HL-60 (cell line): ENCODE measurements around the gene MYOM3.

Experiments used
- DNase-seq, 2 experiments: peaks; one replicate each; pipeline ENCODE4 v3.0.0-alpha.2; 2010 to 2020; ENCODE audit warnings: low read depth in 1 of 2, low spot score in 1 of 2
- H3K27ac ChIP-seq: fragments of 250-450 bp; sonication (Bioruptor Pico); replicated peaks from 2 replicates; pipeline ENCODE4 v1.5.1; 2020; ENCODE audit warnings: mild to moderate bottlenecking, moderate library complexity
- H3K27me3 ChIP-seq: fragments of 250-450 bp; sonication (Bioruptor Pico); 2 replicates; pipeline ENCODE4 v1.5.1; 2021; ENCODE audit warnings: mild to moderate bottlenecking, moderate library complexity; ENCODE audit not compliant: insufficient read depth, poor library complexity, severe bottlenecking
- H3K4me3 ChIP-seq: replicated peaks from 2 replicates; pipeline ENCODE4 v1.5.1; 2011; ENCODE audit warnings: mild to moderate bottlenecking, control low read depth, low read length; ENCODE audit not compliant: insufficient read depth
- CTCF ChIP-seq: IDR thresholded peaks from one replicate; pipeline ENCODE4 v1.5.1; 2011; ENCODE audit warnings: low read length, control low read depth, inconsistent platforms; ENCODE audit not compliant: insufficient read depth
- GABPA ChIP-seq: IDR thresholded peaks from 2 replicates; pipeline ENCODE4 v1.6.1; 2012; ENCODE audit warnings: low read depth
- POLR2AphosphoS5 ChIP-seq: IDR thresholded peaks from 2 replicates; pipeline ENCODE4 v1.6.1; 2012; ENCODE audit warnings: low read depth
- REST ChIP-seq: IDR thresholded peaks from 2 replicates; pipeline ENCODE4 v1.6.1; 2012; ENCODE audit warnings: low read depth; ENCODE audit not compliant: insufficient replicate concordance
- SPI1 ChIP-seq: IDR thresholded peaks from 2 replicates; pipeline ENCODE4 v1.6.1; 2012; ENCODE audit warnings: low read depth, mild to moderate bottlenecking, borderline replicate concordance

The MYOM3 gene

GRCh38 chr1:24136956-24137539 lies 25.1 kb upstream of the MYOM3 start:
- Histone ChIP-seq H3K27ac (no peak overlapping the region), H3K4me3 (no peak overlapping the region), H3K27me3 (no peaks in the 10 kb centered on the region)
- DNase-seq = no peak
- TF ChIP-seq GABPA = no peak
- TF ChIP-seq REST = no peak
- no peak for TF ChIP-seq POLR2AphosphoS5
- TF ChIP-seq CTCF = no peak

- TF ChIP-seq CTCF = no peak
- no peak for TF ChIP-seq REST
- no peak for TF ChIP-seq GABPA
- TF ChIP-seq SPI1 = no peak
- no peak for TF ChIP-seq POLR2AphosphoS5
- Histone ChIP-seq H3K27me3 (no peaks in the 10 kb centered on the region), H3K4me3 (no peak overlapping the region), H3K27ac (no peak overlapping the region)
- no peak for DNase-seq
These were observed 22.4 kb upstream of the MYOM3 start for GRCh38 chr1:24134376-24134775.

- no peak for DNase-seq
- no peak for TF ChIP-seq CTCF
- no peak for TF ChIP-seq POLR2AphosphoS5
- no peak for TF ChIP-seq SPI1
- no peak for TF ChIP-seq REST
- no peak for TF ChIP-seq GABPA
- no peak overlapping the region for H3K27ac ChIP-seq
- no peaks in the 10 kb centered on the region for H3K27me3 ChIP-seq
- no peak overlapping the region for H3K4me3 ChIP-seq
These were observed 21.9 kb upstream of the MYOM3 start for GRCh38 chr1:24133819-24134218.
